NCI-H1417 treated with DMSO at 0.1 percent for 48 hours (cell line): Measurements from ENCODE around the gene PLEKHN1.
"Not testable (repeated sequence)": the region's sequence is repeated elsewhere in the genome, so short reads cannot be mapped to it uniquely, and the experiment has no call there.

ENCODE experiments used
- DNase-seq: peaks from one replicate; lab custom pipeline; 2025; lab: John Stamatoyannopoulos, UW

PLEKHN1 gene

DNA sequence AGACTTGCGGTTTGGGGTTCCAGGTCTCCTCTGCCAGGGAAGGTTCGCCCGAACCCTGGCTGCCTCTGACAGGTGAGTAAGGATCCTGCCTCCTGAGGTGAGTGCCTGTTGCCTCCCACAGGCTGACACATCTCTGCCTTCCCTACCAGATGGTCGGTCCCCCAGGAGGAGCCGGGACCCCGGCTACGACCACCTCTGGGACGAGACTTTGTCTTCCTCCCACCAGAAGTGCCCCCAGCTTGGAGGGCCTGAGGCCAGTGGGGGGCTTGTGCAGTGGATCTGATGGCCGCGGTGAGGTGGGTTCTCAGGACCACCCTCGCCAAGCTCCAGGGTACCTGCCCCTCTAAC lies 8.0 kb downstream of the PLEKHN1 start:
- DNase-seq = no peak

- DNase-seq = no peak
These were observed 8.5 kb downstream of the PLEKHN1 start for GRCh38 chr1:974687-975328.

GRCh38 chr1:975365-975764 lies 9.1 kb downstream of the PLEKHN1 start:
- no peak for DNase-seq

GRCh38 chr1:975896-976683 lies 9.8 kb downstream of the PLEKHN1 start:
- no peak for DNase-seq

DNA sequence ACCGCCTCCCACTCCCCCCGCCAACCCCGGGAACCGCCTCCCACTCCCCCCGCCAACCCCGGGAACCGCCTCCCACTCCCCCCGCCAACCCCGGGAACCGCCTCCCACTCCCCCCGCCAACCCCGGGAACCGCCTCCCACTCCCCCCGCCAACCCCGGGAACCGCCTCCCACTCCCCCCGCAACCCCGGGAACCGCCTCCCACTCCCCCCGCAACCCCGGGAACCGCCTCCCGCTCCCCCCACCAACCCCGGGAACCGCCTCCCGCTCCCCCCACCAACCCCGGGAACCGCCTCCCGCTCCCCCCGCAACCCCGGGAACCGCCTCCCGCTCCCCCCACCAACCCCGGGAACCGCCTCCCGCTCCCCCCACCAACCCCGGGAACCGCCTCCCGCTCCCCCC lies 10.5 kb downstream of the PLEKHN1 start:
- DNase-seq = not testable (repeated sequence)

GRCh38 chr1:978069-978834 lies 12.0 kb downstream of the PLEKHN1 start:
- no peak for DNase-seq

DNA sequence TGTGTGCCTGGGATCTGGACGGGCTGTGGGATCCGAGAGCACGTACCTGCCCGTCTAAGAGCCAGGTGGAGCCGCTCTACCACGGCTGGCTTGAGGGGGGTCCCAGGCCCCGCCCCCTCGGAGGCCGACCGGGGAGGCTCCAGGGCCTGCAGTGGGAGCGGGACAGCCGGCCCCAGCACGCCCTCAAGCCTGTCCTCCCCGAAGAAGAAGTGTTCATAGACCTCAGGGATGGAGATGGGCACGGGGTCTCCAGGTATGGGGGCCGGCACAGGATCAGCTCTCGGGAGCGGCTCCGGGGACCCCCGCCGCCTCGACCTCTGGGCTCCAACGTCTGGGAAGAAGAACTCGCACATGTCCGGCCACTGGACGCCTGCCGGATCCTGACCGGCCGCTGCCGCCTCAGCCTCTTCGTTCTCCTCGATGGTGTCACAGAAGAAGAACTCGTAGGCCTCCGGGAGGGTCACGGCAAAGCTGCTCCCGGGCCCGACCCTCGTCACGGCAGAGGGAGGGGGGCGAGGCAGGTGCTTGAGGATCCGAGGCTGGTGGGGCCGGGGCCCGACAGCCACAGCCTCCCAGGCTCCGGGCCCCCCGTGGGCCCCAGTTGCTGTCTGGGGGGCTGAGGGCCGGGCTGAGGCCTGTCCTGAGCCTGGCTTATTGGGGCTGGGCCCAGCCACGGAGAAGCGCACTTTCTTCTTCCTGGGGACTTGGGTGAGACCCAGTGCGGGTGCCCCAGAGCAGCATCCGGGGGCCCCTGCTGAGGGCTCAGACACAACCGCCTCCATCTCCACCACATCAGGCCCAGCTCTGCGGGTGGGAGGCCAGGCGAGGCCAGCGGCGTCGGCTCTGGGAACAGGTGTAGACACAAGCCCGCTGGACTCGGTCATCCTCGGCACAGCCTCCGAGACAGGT lies 12.8 kb downstream of the PLEKHN1 start:
- no peak for DNase-seq

- DNase-seq = no peak
These were observed 13.4 kb downstream of the PLEKHN1 start for GRCh38 chr1:979744-980072.

DNA sequence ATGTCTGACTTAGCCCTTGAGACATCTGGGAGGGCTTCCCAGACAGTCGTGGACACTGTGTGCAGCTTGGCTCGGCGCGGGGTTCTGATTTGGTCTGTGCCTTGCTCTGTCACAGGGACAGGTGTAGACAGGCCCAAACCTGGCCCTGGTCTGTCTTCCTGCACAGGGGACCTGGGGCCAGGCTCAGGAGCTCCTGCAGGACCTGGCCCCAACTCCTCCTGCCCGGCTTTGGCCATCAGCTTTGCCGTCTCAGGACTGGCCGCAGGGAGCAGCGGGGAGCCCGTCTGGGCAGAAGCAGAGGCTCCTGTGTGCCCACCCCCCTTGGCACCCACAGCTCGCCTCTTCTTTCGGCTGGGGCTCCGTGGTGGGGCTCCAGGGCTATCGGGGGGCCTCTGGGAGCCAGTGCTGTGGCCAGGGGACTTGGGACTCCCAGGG lies 13.9 kb downstream of the PLEKHN1 start:
- no peak for DNase-seq

DNA sequence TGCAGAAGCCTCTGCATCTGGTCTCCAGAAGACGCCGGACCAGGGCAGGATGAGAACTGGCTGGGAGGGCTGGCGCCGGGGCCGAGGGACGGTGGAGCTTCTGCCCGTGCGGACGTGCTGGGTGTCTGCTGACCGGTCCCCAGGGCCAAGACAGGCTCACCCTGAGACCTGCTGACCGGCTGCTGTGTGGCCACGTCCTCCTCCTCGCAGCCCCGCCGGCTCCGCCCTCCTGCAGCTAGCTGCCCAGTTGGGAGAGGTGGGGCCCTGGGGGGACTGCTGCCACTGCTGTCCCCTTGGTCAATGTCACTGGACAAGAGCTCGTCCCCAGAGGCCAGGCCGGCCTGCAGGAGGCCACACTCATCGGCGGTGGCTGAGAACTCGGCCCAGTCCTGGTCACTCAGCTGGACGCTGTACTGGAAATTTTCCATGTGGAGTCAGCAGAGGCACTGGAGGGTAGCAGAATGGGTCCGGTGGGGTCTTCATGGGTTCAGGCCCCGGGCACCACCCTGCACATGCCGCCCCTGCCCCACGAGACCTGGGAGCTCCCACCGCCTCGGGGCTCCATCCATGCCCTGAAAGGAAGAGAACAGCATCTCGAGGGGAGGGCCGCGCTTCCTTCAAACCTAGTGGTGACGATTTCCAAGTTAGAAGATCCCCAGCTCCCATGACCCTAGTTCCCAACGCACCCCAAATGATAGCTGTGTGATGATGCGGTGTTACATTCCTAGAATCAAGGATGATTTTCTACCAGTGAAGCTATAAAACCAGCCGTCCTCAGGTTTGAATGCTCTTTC lies 14.5 kb downstream of the PLEKHN1 start:
- no peak for DNase-seq

DNA sequence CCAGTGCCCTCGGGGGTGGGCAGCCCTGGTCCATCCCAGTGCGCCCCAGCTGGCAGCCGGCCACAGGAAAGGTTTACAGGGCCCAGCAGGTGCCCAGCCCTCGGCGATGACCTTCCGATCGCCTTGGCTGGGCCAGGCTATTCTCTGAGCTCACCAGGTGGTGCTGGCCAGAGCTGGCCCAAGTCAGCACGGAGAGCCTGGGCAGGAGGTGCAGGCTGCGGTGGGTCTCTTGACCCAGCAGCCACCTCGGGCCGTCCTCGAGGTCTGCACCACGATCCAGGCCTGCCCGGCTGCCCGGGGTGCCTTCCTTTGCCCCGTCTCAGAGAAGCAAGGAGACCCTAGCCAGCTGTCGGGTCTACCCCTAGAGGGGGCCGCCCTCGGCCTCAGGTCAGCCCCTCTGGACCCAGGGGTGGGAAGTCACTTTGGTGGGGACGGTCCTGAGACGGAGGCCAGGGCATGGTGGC lies 15.2 kb downstream of the PLEKHN1 start:
- DNase-seq = no peak

DNA sequence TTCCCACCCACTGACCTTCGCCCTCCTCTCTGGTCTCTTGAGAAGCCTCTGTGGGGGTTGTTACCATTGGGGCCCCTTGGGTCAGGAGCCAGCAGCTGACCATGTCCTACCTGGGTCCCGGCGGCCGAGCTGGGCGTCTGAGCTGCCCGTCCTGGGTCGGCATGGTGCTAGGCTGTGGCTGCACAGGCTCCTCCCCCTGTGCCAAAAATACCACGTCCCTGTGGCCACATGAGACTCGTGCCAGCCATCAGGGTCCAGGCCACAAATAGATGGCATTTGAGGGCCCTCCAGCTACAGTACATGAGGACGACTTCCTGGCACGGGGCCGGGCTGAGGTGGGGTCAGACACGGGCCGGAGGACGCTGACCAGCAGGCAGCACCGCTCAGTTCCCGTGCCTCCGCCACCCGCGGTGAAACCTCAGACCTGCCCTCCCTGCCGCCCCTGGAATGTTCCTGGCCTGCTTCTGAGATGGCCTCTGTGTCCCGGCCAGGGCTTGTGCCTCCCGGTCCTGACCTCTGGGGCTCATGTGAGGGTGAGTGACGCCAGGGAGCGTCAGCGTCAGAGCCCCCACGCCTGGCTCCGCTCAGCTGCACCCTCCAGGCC lies 15.8 kb downstream of the PLEKHN1 start, which contains the start of gene PERM1:
TSS of gene PERM1 (minus strand) at position 139 of the 604 bp plus-strand sequence. CDS start 1,064 bp downstream, outside the sequence.
- DNase-seq = no peak

DNA sequence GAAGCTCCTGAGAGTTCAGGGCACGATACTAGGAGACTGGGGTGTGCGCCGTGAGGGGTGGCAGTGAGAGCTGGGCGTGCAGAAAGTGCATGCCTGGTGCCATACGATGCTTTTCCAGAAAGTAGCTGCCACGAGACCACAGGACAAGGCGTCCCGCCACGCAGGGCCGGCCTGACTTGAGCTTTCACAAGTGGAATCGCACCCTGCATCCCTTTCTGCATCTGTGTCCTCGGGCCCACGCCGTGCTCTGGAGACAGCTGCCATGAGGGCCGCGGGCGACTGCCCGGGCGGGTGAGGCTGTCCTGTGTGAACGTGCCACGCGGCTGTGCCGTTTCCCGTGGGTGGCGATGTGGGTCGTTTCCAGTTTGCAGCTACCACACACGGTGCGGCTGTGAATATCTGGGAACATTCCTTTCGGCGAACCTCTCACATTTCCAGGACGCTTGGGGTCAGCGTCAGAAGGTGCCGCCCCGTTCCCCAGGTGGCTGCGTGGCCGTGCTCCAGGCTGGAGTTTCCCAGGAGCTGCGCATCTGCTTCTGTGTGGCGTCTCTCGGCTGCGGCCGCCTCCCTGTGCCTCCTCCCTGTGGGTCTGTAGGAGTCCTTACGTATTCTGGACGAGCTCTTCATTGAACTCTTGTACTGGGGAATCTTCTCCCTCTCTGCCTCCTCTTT lies 16.6 kb downstream of the PLEKHN1 start:
- DNase-seq = no peak

GRCh38 chr1:983798-984475 lies 17.7 kb downstream of the PLEKHN1 start:
- no peak for DNase-seq

GRCh38 chr1:984476-984814 lies 18.2 kb downstream of the PLEKHN1 start:
- DNase-seq = no peak

GRCh38 chr1:985126-985525 lies 18.8 kb downstream of the PLEKHN1 start:
- no peak for DNase-seq

DNA sequence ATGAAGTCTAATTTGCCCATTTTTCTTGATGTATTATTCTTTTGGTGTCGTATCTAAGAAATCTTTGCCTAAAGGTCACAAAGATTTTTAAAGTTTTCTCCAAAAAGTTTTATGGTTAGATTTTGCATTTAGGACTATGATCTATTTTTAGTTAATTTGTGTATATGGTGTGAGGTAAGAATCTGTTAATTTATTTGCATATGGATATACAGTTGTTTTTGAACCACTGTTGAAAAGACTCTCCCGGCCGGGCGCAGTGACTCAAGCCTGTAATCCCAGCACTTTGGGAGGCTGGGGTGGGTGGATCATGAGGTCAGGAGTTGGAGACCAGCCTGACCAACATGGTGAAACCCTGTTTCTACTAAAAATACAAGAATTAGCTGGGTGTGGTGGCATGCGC lies 21.8 kb downstream of the PLEKHN1 start:
- DNase-seq = not testable (repeated sequence)

GRCh38 chr1:991275-991674 lies 25.0 kb downstream of the PLEKHN1 start:
- not testable (repeated sequence) for DNase-seq

DNA sequence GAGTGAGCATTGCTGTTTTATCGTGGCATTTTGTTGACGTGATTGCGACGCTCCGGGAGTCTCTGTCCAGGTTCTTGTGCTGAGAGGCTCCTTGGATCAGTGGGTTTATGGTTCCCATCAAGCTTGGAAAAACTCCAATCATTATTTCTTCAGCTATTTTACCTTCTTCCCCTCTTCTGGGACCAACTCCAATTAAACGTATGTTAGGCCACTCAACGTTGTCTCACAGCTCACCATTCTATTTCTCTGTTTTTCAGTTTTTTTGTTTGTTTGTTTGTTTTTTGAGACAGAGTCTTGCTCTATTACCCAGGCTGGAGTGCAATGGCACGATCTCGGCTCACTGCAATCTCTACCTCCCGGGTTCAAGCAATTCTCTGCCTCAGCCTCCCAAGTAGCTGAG lies 25.6 kb downstream of the PLEKHN1 start:
- DNase-seq = no peak

DNA sequence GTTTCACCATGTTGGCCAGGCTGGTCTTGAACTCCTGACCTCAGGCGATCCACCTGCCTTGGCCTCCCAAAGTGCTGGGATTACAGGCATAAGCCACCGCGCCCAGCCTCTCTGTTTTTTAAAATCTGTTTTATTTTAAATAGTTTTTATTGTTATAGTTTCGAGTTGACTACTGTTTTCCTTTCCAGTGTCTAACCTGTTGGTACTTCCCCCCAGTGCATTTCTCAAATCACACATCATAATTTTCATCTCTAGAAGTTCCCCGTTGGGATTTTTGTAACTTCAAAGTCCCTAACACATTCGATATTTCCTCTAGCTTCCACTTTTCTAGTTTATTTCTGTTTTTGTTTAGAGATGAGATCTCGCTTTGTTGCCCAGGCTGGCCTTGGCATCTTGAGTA lies 26.1 kb downstream of the PLEKHN1 start:
- no peak for DNase-seq
